GM23338 (cell line): ENCODE data around the gene OTOG. TPM values are rescaled to one million over a fixed set of nuclear protein-coding genes. Genes with fewer than 3 reads are reported as not detected.

Experiments used
- ATAC-seq: fragments of 200-7000 bp; cut with Tn5 transposase; 3 replicates; pipeline ENCODE4 v1.9.1; 2020
- DNase-seq: peaks from one replicate; pipeline ENCODE4 v3.0.0-alpha.2; 2015; ENCODE audit warnings: low spot score
- H2AFZ ChIP-seq: fragments of 200-600 bp; sonication (generic); 2 replicates; pipeline ENCODE4 v1.8.0; 2016; ENCODE audit warnings: antibody characterized with exemption, mild to moderate bottlenecking, moderate library complexity
- H3F3A ChIP-seq: fragments of 200-600 bp; sonication (generic); replicated peaks from 2 replicates; pipeline ENCODE4 v1.8.0; 2017; ENCODE audit warnings: antibody characterized with exemption, mixed run types, low read depth
- H3K27ac ChIP-seq: fragments of 200-600 bp; sonication (generic); 2 replicates; pipeline ENCODE4 v1.6.1; 2016; ENCODE audit warnings: low read depth
- H3K27me3 ChIP-seq: fragments of 200-600 bp; sonication (generic); 2 replicates; pipeline ENCODE4 v1.8.0; 2016; ENCODE audit warnings: mild to moderate bottlenecking, mixed run types, moderate library complexity; ENCODE audit not compliant: insufficient read depth
- H3K36me3 ChIP-seq: fragments of 200-600 bp; sonication (generic); 2 replicates; pipeline ENCODE4 v1.8.0; 2016; ENCODE audit warnings: mild to moderate bottlenecking; ENCODE audit not compliant: insufficient read depth
- H3K4me1 ChIP-seq: fragments of 200-600 bp; sonication (generic); 2 replicates; pipeline ENCODE4 v1.8.0; 2016; ENCODE audit warnings: mild to moderate bottlenecking, moderate library complexity; ENCODE audit not compliant: insufficient read depth
- H3K4me2 ChIP-seq: fragments of 200-600 bp; sonication (generic); 2 replicates; pipeline ENCODE4 v1.7.1; 2017; ENCODE audit warnings: mixed run types
- H3K4me3 ChIP-seq: fragments of 200-600 bp; sonication (generic); 2 replicates; pipeline ENCODE4 v1.6.1; 2016; ENCODE audit warnings: mixed run types
- H3K79me2 ChIP-seq: fragments of 200-600 bp; sonication (generic); replicated peaks from 2 replicates; pipeline ENCODE4 v1.8.0; 2017; ENCODE audit warnings: mild to moderate bottlenecking; ENCODE audit not compliant: insufficient read depth
- H3K9me2 ChIP-seq: fragments of 200-600 bp; sonication (generic); 2 replicates; pipeline ENCODE4 v1.8.0; 2017; ENCODE audit not compliant: insufficient read depth
- H4K20me1 ChIP-seq: fragments of 200-600 bp; sonication (generic); replicated peaks from 2 replicates; pipeline ENCODE4 v1.8.0; 2017; ENCODE audit warnings: mild to moderate bottlenecking; ENCODE audit not compliant: insufficient read depth
- H3K27ac Mint-ChIP-seq: 2 replicates; pipeline ENCODE4 v1.8.0; 2020; ENCODE audit warnings: inconsistent platforms, mild to moderate bottlenecking, moderate library complexity, mixed read lengths
- H3K27me3 Mint-ChIP-seq: 3 replicates; pipeline ENCODE4 v1.8.0; 2022; ENCODE audit warnings: low read depth, mild to moderate bottlenecking, moderate library complexity, mixed read lengths, inconsistent platforms; ENCODE audit not compliant: insufficient read depth, poor library complexity
- H3K36me3 Mint-ChIP-seq: 3 replicates; pipeline ENCODE4 v1.8.0; 2021; ENCODE audit warnings: low read depth, mild to moderate bottlenecking, inconsistent platforms, moderate library complexity, mixed read lengths
- H3K4me1 Mint-ChIP-seq: 3 replicates; pipeline ENCODE4 v1.8.0; 2020; ENCODE audit warnings: mild to moderate bottlenecking, inconsistent platforms, mixed read lengths
- H3K4me3 Mint-ChIP-seq: 3 replicates; pipeline ENCODE4 v1.8.0; 2021; ENCODE audit warnings: moderate library complexity, mild to moderate bottlenecking, inconsistent platforms, mixed read lengths
- H3K9me3 Mint-ChIP-seq: 3 replicates; pipeline ENCODE4 v1.8.0; 2020; ENCODE audit warnings: moderate library complexity, mild to moderate bottlenecking, inconsistent platforms, mixed read lengths
- CREB1 ChIP-seq: fragments of 250-450 bp; sonication (Bioruptor Pico); IDR thresholded peaks from 2 replicates; pipeline ENCODE4 v1.5.0; 2020; ENCODE audit warnings: low read depth, mild to moderate bottlenecking, moderate library complexity
- JUNB ChIP-seq: IDR thresholded peaks from one replicate; pipeline ENCODE4 v1.6.1; 2016; ENCODE audit warnings: antibody characterized with exemption; ENCODE audit not compliant: unreplicated experiment
- POLR2AphosphoS5 ChIP-seq: IDR thresholded peaks from 2 replicates; pipeline ENCODE4 v1.6.1; 2016; ENCODE audit warnings: antibody characterized with exemption, low read depth
- polyA plus RNA-seq: library from polyadenylated mRNA; unstranded; fragments of >200 nt; fragmentation: Nextera tagmentation; extraction: Ambion mirVana; gene quantifications from 2 replicates; pipeline ENCODE4 v1.2.1, GENCODE V29; 2016
- total RNA-seq: library from RNA; depleted of rRNA; stranded (reverse); fragments of >200 nt; shearing (Covaris generic); gene quantifications from 2 replicates; pipeline ENCODE4 v1.2.3, GENCODE V29; 2014
- TF ChIP-seq, protein P1 (sequence below): fragments of 250-450 bp; sonication (Bioruptor Pico); IDR thresholded peaks from 2 replicates; pipeline ENCODE4 v1.5.0; 2020; ENCODE audit warnings: mild to moderate bottlenecking, moderate library complexity
- TF ChIP-seq, protein P2 (sequence below): IDR thresholded peaks from one replicate; pipeline ENCODE4 v1.6.1; 2018; ENCODE audit warnings: antibody characterized with exemption; ENCODE audit not compliant: unreplicated experiment
- TF ChIP-seq, protein P3 (sequence below): IDR thresholded peaks from 2 replicates; pipeline ENCODE4 v1.6.1; 2016; ENCODE audit warnings: antibody characterized with exemption

Gene OTOG
- total and polyA plus RNA-seq, 2 experiments from 2014 or later: 0.40 to 0.52 TPM

DNA sequence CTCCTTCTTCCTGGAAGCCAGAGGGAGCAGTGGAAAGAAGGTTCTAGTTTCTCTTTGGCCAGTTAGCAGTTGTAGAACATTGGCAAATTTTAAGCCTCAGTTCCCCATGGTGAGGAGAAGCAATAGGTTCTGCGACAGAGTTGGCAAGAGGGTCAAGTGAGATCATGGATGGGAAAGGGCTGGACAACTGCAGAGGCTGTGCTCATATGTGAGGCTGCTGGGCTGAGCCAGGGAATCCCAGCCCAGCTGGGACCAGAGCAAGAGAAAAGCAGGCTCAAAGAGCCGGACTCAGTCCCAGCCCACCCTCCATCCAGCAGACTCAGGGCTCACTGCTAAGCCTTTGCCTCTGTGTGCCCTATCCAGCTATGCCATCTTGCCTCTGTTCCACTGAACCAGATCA is 105.5 kb downstream of the OTOG start:
- Histone ChIP-seq H2AFZ (no peak overlapping the region), H3K36me3 (no peaks in the 10 kb centered on the region), H3K4me2 (no peak overlapping the region), H3K27me3 (no peaks in the 10 kb centered on the region), H3F3A (no peaks in the 10 kb centered on the region), H3K79me2 (no peaks in the 10 kb centered on the region), H4K20me1 (no peaks in the 10 kb centered on the region; the same call in 1 of the 2 replicates), H3K4me1 (0 out of 2 replicates have a peak, but pooled peaks cover 2% of the 10 kb centered on the region), H3K27ac (no peak overlapping the region), H3K4me3 (no peak overlapping the region), H3K9me2 (no peaks in the 10 kb centered on the region)
- Mint-ChIP-seq H3K27ac (no peak overlapping the region), H3K9me3 (peaks cover 17% of the 10 kb centered on the region), H3K4me3 (no peak overlapping the region), H3K36me3 (peaks cover 4% of the 10 kb centered on the region; the same call in 1 of the 3 replicates), H3K4me1 (peaks cover 20% of the 10 kb centered on the region; the same call in 2 of the 3 replicates), H3K27me3 (peaks cover 20% of the 10 kb centered on the region)
- DNase-seq (no peak), ATAC-seq (no peak)
- TF ChIP-seq, protein P1, sequence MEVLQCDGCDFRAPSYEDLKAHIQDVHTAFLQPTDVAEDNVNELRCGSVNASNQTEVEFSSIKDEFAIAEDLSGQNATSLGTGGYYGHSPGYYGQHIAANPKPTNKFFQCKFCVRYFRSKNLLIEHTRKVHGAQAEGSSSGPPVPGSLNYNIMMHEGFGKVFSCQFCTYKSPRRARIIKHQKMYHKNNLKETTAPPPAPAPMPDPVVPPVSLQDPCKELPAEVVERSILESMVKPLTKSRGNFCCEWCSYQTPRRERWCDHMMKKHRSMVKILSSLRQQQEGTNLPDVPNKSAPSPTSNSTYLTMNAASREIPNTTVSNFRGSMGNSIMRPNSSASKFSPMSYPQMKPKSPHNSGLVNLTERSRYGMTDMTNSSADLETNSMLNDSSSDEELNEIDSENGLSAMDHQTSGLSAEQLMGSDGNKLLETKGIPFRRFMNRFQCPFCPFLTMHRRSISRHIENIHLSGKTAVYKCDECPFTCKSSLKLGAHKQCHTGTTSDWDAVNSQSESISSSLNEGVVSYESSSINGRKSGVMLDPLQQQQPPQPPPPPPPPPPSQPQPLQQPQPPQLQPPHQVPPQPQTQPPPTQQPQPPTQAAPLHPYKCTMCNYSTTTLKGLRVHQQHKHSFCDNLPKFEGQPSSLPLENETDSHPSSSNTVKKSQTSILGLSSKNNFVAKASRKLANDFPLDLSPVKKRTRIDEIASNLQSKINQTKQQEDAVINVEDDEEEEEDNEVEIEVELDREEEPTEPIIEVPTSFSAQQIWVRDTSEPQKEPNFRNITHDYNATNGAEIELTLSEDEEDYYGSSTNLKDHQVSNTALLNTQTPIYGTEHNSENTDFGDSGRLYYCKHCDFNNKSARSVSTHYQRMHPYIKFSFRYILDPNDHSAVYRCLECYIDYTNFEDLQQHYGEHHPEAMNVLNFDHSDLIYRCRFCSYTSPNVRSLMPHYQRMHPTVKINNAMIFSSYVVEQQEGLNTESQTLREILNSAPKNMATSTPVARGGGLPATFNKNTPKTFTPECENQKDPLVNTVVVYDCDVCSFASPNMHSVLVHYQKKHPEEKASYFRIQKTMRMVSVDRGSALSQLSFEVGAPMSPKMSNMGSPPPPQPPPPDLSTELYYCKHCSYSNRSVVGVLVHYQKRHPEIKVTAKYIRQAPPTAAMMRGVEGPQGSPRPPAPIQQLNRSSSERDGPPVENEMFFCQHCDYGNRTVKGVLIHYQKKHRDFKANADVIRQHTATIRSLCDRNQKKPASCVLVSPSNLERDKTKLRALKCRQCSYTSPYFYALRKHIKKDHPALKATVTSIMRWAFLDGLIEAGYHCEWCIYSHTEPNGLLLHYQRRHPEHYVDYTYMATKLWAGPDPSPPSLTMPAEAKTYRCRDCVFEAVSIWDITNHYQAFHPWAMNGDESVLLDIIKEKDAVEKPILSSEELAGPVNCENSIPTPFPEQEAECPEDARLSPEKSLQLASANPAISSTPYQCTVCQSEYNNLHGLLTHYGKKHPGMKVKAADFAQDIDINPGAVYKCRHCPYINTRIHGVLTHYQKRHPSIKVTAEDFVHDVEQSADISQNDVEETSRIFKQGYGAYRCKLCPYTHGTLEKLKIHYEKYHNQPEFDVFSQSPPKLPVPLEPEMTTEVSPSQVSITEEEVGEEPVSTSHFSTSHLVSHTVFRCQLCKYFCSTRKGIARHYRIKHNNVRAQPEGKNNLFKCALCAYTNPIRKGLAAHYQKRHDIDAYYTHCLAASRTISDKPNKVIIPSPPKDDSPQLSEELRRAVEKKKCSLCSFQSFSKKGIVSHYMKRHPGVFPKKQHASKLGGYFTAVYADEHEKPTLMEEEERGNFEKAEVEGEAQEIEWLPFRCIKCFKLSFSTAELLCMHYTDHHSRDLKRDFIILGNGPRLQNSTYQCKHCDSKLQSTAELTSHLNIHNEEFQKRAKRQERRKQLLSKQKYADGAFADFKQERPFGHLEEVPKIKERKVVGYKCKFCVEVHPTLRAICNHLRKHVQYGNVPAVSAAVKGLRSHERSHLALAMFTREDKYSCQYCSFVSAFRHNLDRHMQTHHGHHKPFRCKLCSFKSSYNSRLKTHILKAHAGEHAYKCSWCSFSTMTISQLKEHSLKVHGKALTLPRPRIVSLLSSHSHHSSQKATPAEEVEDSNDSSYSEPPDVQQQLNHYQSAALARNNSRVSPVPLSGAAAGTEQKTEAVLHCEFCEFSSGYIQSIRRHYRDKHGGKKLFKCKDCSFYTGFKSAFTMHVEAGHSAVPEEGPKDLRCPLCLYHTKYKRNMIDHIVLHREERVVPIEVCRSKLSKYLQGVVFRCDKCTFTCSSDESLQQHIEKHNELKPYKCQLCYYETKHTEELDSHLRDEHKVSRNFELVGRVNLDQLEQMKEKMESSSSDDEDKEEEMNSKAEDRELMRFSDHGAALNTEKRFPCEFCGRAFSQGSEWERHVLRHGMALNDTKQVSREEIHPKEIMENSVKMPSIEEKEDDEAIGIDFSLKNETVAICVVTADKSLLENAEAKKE: no peak
- TF ChIP-seq, protein P2, sequence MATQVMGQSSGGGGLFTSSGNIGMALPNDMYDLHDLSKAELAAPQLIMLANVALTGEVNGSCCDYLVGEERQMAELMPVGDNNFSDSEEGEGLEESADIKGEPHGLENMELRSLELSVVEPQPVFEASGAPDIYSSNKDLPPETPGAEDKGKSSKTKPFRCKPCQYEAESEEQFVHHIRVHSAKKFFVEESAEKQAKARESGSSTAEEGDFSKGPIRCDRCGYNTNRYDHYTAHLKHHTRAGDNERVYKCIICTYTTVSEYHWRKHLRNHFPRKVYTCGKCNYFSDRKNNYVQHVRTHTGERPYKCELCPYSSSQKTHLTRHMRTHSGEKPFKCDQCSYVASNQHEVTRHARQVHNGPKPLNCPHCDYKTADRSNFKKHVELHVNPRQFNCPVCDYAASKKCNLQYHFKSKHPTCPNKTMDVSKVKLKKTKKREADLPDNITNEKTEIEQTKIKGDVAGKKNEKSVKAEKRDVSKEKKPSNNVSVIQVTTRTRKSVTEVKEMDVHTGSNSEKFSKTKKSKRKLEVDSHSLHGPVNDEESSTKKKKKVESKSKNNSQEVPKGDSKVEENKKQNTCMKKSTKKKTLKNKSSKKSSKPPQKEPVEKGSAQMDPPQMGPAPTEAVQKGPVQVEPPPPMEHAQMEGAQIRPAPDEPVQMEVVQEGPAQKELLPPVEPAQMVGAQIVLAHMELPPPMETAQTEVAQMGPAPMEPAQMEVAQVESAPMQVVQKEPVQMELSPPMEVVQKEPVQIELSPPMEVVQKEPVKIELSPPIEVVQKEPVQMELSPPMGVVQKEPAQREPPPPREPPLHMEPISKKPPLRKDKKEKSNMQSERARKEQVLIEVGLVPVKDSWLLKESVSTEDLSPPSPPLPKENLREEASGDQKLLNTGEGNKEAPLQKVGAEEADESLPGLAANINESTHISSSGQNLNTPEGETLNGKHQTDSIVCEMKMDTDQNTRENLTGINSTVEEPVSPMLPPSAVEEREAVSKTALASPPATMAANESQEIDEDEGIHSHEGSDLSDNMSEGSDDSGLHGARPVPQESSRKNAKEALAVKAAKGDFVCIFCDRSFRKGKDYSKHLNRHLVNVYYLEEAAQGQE: no peak
- TF ChIP-seq POLR2AphosphoS5: no peak
- TF ChIP-seq CREB1 (CRISPR knock-in tag): no peak
- TF ChIP-seq, protein P3, sequence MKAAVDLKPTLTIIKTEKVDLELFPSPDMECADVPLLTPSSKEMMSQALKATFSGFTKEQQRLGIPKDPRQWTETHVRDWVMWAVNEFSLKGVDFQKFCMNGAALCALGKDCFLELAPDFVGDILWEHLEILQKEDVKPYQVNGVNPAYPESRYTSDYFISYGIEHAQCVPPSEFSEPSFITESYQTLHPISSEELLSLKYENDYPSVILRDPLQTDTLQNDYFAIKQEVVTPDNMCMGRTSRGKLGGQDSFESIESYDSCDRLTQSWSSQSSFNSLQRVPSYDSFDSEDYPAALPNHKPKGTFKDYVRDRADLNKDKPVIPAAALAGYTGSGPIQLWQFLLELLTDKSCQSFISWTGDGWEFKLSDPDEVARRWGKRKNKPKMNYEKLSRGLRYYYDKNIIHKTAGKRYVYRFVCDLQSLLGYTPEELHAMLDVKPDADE: no peak
- no peak for TF ChIP-seq JUNB
